ENCODE results near the gene REEP2. TPM values are rescaled to one million over a fixed set of nuclear protein-coding genes. Genes with fewer than 3 reads are reported as not detected.

The REEP2 gene
- total RNA-seq, 1 experiment from 2014 or later = 2.4 TPM

DNA sequence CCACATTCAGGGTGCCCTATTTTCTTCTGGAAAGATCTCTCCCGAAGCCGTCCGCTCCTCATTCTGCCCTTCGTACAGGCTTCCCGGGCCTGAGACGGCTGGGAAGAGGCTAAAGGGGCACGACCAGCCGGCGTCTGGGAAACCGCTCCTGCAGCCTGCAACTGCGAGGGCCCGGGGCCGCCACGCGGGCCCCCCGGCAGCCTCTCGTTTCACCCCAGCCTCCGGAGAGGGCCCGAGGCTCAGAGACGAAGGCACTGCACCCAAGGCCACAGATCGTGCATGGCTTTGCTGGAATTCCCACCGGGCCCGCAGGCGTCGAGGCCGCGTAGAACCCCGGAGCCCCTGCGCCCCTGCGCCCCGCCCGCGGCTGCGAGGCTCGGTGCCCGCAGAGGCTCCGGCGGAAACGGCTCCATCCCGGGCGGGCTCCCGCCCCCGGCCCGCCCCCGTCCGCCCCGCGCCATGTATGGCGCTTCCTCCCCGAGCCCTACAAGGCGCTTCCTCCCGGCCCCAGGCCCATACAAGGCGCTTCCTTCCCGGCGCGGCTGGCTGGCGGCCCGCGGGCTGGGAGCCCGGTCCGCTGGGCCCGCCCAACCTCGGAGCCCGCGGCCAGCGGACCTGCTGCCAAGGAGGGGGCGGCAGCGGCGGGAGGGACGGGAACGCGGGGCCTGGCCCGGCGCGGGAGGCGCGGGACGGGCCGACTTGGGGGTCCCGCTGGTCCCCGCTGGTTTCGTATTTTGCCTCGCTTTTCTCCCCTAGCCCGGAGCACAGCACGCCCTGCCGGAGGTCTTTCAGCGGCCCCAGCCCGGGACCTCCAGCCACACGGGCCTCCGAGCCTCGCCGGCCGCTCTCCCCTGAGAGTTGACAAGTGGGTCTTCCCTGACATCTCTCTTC lies 53.1 kb downstream of the REEP2 start:
- DNase-seq (ENCODE audit: extremely low read depth, low read depth) = peak; percentile 90

DNA sequence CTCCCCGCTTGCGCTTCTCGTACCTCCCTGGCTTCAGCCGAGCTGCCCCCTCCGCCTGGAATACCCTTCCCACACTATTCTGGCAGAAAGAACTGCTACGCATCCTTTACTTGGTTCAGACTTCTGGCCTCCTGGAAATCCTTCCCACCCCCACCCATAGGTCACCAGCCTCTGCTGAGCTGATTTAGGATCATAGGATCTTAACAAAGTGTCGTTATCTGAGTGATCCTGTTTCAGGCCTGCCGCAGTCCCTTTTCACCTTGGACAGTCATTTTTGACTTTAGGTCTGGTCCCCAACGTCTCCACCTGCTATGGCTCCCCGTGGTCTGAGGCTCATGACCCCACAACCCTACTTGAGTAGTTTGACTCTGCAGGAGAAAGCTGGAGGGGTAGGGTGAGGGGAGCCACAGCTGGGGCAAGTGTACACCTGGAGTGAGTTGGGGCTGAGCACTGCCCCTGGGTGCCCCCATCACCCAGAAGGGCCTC lies 53.7 kb downstream of the REEP2 start:
- DNase-seq (ENCODE audit: extremely low read depth, low read depth) = no peak

DNA sequence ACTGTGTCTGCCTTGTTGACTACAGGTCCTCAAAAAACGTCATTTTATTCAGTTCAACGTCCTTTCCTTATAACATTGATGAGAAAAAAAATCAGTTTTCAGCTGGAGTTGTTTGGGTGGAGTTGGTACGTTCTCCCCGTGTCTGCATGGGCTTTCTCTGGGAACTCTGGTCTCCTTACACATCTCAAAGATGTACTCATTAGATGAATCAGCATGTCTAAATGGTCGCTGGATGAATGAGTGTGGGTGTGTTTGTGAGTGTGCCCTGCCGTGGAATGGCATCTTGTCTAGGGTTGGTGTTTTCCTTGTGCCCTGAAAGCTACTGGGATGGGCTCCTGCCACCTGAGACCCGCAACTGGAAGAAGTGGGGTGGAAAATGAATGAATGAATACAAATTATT lies 56.5 kb downstream of the REEP2 start:
- no peak for DNase-seq (ENCODE audit: extremely low read depth, low read depth)

Small RNA genes lying within 50 kb of the gene (small RNA-seq; reads per million reads assigned to genes)
- gene AC113403.1 = 0 reads per million in 2 experiments

Other genes starting within 250 kb of the REEP2 start
- 44.4 and 53.1 TPM in 2 replicates for gene CDC23, start 225.7 kb upstream of the REEP2 start, total RNA-seq (2014; rRNA removed; shearing (Covaris generic))
- gene GFRA3, start 164.4 kb upstream of the REEP2 start, total RNA-seq (2014; rRNA removed; shearing (Covaris generic)) = 0.05 TPM in 1 of 2 replicates, not detected in the other
- gene CDC25C, start 107.3 kb upstream of the REEP2 start, total RNA-seq (2014; rRNA removed; shearing (Covaris generic)) = 21.5 and 24.3 TPM in 2 replicates
- gene FAM53C, start 100.8 kb upstream of the REEP2 start, total RNA-seq (2014; rRNA removed; shearing (Covaris generic)) = 18.4 and 18.6 TPM in 2 replicates
- 34.6 and 40.0 TPM in 2 replicates for gene KDM3B, start 86.4 kb upstream of the REEP2 start, total RNA-seq (2014; rRNA removed; shearing (Covaris generic))
- 9.2 and 10.6 TPM in 2 replicates for gene EGR1, start 26.4 kb downstream of the REEP2 start, total RNA-seq (2014; rRNA removed; shearing (Covaris generic))
- gene ETF1, start 104.2 kb downstream of the REEP2 start, total RNA-seq (2014; rRNA removed; shearing (Covaris generic)) = 153 and 176 TPM in 2 replicates
- gene HSPA9, start 136.3 kb downstream of the REEP2 start, total RNA-seq (2014; rRNA removed; shearing (Covaris generic)) = 1,085 and 1,216 TPM in 2 replicates